ENCODE measurements around the gene SPACA4. TPM values are rescaled to one million over a fixed set of nuclear protein-coding genes. Genes with fewer than 3 reads are reported as not detected.

The SPACA4 gene
- total and polyA plus RNA-seq, 3 donors from 2014 or later: 72.6 to 147 (median 145) TPM

GRCh38 chr19:48645620-48646000 lies 39.1 kb downstream of the SPACA4 start:
- Histone ChIP-seq H3K36me3 (ENCODE audit: low read depth, missing control alignments) (no peaks in the 10 kb centered on the region), H3K9me3 (no peaks in the 10 kb centered on the region), H3K27ac (peak overlapping the region; percentile 92 to 96), H3K27me3 (no peaks in the 10 kb centered on the region), H3K4me1 (peaks cover 17% of the 10 kb centered on the region), H3K4me3 (peak overlapping the region; percentile 49 to 66)
- intact Hi-C loops (cut with DNase I; ENCODE audit: low total_unique reads): loop anchor here (10.0 kb wide), 1 partner anchor 199 kb away; no protein-coding TSS in a partner anchor
- TF ChIP-seq POLR2A (IDR thresholded peaks at IDR 0.05): no peak
- TF ChIP-seq CTCF (IDR thresholded peaks at IDR 0.05): no peak
- 0 to 2% methylated on average over 6 of the region's 6 CpGs for WGBS, 2 donors
- DNase-seq: no peak

GRCh38 chr19:48646001-48646721 lies 39.6 kb downstream of the SPACA4 start, which contains the start of gene CA11:
CA11 (minus strand) TSS chr19:48646187; CDS start chr19:48645632, 555 bp downstream.
- no peaks in the 10 kb centered on the region for H3K9me3 ChIP-seq
- TF ChIP-seq CTCF (IDR thresholded peaks at IDR 0.05): peak; percentile 84 to 92 (median 88)
- TF ChIP-seq POLR2A (IDR thresholded peaks at IDR 0.05): no peak
- 0% methylated on average over 21 to 32 of the region's 33 CpGs for WGBS, 2 donors
- H3K27ac ChIP-seq: peak within 1 kb of the TSS; percentile 92 to 96
- peak within 1 kb of the TSS; percentile 49 to 66 for H3K4me3 ChIP-seq
- H3K27me3 ChIP-seq: no peaks in the 10 kb centered on the region
- H3K4me1 ChIP-seq: peaks cover 17% of the 10 kb centered on the region
- DNase-seq: peak; percentile 90
- H3K36me3 ChIP-seq (ENCODE audit: low read depth, missing control alignments): no peaks in the 10 kb centered on the region
- intact Hi-C loops (cut with DNase I; ENCODE audit: low total_unique reads): loop anchor here (10.0 kb wide), 1 partner anchor 199 kb away; no protein-coding TSS in a partner anchor

GRCh38 chr19:48646722-48647216 lies 40.2 kb downstream of the SPACA4 start:
- H3K36me3 ChIP-seq (ENCODE audit: low read depth, missing control alignments): no peaks in the 10 kb centered on the region
- intact Hi-C loops (cut with DNase I; ENCODE audit: low total_unique reads): loop anchor here (10.0 kb wide), 1 partner anchor 198 kb away; no protein-coding TSS in a partner anchor
- DNase-seq: no peak
- H3K27me3 ChIP-seq: no peaks in the 10 kb centered on the region
- 7 to 9% methylated on average over 10 of the region's 10 CpGs for WGBS, 2 donors
- H3K4me3 ChIP-seq: peak overlapping the region; percentile 49 to 66
- H3K27ac ChIP-seq: peak overlapping the region; percentile 92 to 96
- peaks cover 17% of the 10 kb centered on the region for H3K4me1 ChIP-seq
- no peaks in the 10 kb centered on the region for H3K9me3 ChIP-seq
- TF ChIP-seq POLR2A (IDR thresholded peaks at IDR 0.05) (no peak), CTCF (IDR thresholded peaks at IDR 0.05) (no peak)

- no peak for DNase-seq
- TF ChIP-seq CTCF (IDR thresholded peaks at IDR 0.05): no peak
- TF ChIP-seq POLR2A (IDR thresholded peaks at IDR 0.05): no peak
These were observed 41.6 kb downstream of the SPACA4 start for GRCh38 chr19:48648134-48648533.

More at GRCh38 chr19:48648134-48648533, 41.6 kb downstream of the SPACA4 start:
- Histone ChIP-seq H3K4me3 (no peak overlapping the region), H3K4me1 (peaks cover 17% of the 10 kb centered on the region), H3K36me3 (ENCODE audit: low read depth, missing control alignments) (no peaks in the 10 kb centered on the region), H3K27ac (no peak overlapping the region), H3K9me3 (no peaks in the 10 kb centered on the region), H3K27me3 (no peaks in the 10 kb centered on the region)
- intact Hi-C loops (cut with DNase I; ENCODE audit: low total_unique reads): loop anchor here (10.0 kb wide), 1 partner anchor 197 kb away; no protein-coding TSS in a partner anchor
- 66 to 69% methylated on average over 2 of the region's 2 CpGs for WGBS, 2 donors
